Aorta (tissue), 5 donors: ENCODE measurements around the gene OR2K2. TPM values are rescaled to one million over a fixed set of nuclear protein-coding genes. Genes with fewer than 3 reads are reported as not detected.

Source experiments
- ATAC-seq: fragments of 200-7000 bp; cut with Tn5 transposase; one replicate; pipeline ENCODE4 v1.9.1; 2022; ENCODE audit warnings: moderate library complexity; ENCODE audit not compliant: low FRiP score
- DNase-seq, 2 donors: peaks; one replicate each; pipeline ENCODE4 v3.0.0-alpha.2; 2020
- H3K27ac ChIP-seq, 2 donors: one replicate each; pipeline ENCODE4 v1.5.1; 2013; ENCODE audit warnings: low read length in 2 of 2, mild to moderate bottlenecking in 2 of 2, moderate library complexity in 2 of 2, control low read depth in 1 of 2, inconsistent platforms in 1 of 2, low read depth in 1 of 2
- H3K27me3 ChIP-seq, 2 donors: one replicate each; pipeline ENCODE4 v1.6.1; 2013; ENCODE audit warnings: control low read depth in 1 of 2, low read length in 1 of 2, mild to moderate bottlenecking in 1 of 2, moderate library complexity in 1 of 2; ENCODE audit not compliant: insufficient read depth in 2 of 2, control insufficient read depth in 1 of 2
- H3K36me3 ChIP-seq, 2 donors: one replicate each; pipeline ENCODE4 v1.6.1; 2013; ENCODE audit warnings: control low read depth in 1 of 2, low read length in 1 of 2, mild to moderate bottlenecking in 1 of 2; ENCODE audit not compliant: insufficient read depth in 2 of 2, control insufficient read depth in 1 of 2
- H3K4me1 ChIP-seq, 2 donors: one replicate each; pipeline ENCODE4 v1.6.1; 2013; ENCODE audit warnings: low read length in 2 of 2, control low read depth in 1 of 2, mild to moderate bottlenecking in 1 of 2, moderate library complexity in 1 of 2; ENCODE audit not compliant: insufficient read depth in 2 of 2, control insufficient read depth in 1 of 2
- H3K4me3 ChIP-seq, 2 donors: one replicate each; pipeline ENCODE4 v1.5.1; 2013; ENCODE audit warnings: low read length in 2 of 2, control low read depth in 1 of 2, mild to moderate bottlenecking in 1 of 2
- H3K9me3 ChIP-seq: one replicate; pipeline ENCODE4 v1.6.1; 2013; ENCODE audit warnings: mild to moderate bottlenecking, low read length; ENCODE audit not compliant: control insufficient read depth
- WGBS, 2 donors: extraction: QIAGEN DNeasy Blood & Tissue Kit; methylation state at CpG; one replicate each; pipeline ENCODE4 v1.1.7; 2013; 5-methylcytosine and 5-hydroxymethylcytosine counted together
- intact Hi-C, 2 donors: fragments of 100-400 bp; cut with DNase I; formaldehyde crosslinking; loops; one replicate each; pipeline versions ENCODE4 v1.14.2 to v1.15.0; 2022
- long read RNA-seq, 2 donors: library from polyadenylated mRNA; unstranded; transcript quantifications; one replicate each; pipeline ENCODE4 v2.0.0, GENCODE V29; 2020 to 2021
- polyA plus RNA-seq, 2 donors: library from polyadenylated mRNA; stranded (reverse); fragments of 200-250 nt; gene quantifications; one replicate each; pipeline ENCODE4 v1.2.3, GENCODE V29; 2013
- total RNA-seq, 2 donors: library from RNA; stranded (reverse); fragmentation: NEBNext Ultra II Directional; extraction: Animal tissue kit (Norgen Biotek cat#: 25700); gene quantifications; one replicate each; pipeline ENCODE4 v1.2.1, GENCODE V29; 2021
- donor health status: healthy with polysubstance abuse.
- donor health status: Bipolar disorder and iron deficiency.
- donor health status: DM: no; HTN: no; CAD: no.
- donor health status: DM: no; HTN: no; CAD: no.
- donor health status: DM: yes; HTN: yes; CAD: no.

Gene OR2K2
- not detected for total RNA-seq
- polyA plus RNA-seq: not detected
- long read RNA-seq, donor 1: 0 reads
- long read RNA-seq, donor 2: 0 reads

- Histone ChIP-seq H3K36me3 (no peaks in the 10 kb centered on the region), H3K4me3 (no peak within 1 kb of the TSS), H3K27ac (no peak within 1 kb of the TSS), H3K4me1 (no peaks in the 10 kb centered on the region), H3K9me3 (no peaks in the 10 kb centered on the region), H3K27me3 (no peaks in the 10 kb centered on the region)
- no peak for ATAC-seq
- DNase-seq: no peak
- intact Hi-C loops: no loop called here
- WGBS, 2 donors: 81 to 90% methylated on average over 4 of the region's 4 CpGs
Measured at GRCh38 chr9:111330124-111330523, at the start of gene OR2K2. Gene OR2K2, minus strand, starts transcription at chr9:111330224. Its CDS starts 1,791 bp downstream, at chr9:111328433.

GRCh38 chr9:111375817-111376564 lies 46.0 kb upstream of the OR2K2 start:
- Histone ChIP-seq H3K27me3 (no peaks in the 10 kb centered on the region), H3K4me3 (no peak overlapping the region), H3K36me3 (peaks cover 6 to 9% of the 10 kb centered on the region in 2 donors), H3K9me3 (no peaks in the 10 kb centered on the region), H3K27ac (no peak overlapping the region), H3K4me1 (no peaks in the 10 kb centered on the region)
- WGBS, 2 donors: 92 to 94% methylated on average over 3 of the region's 3 CpGs
- intact Hi-C loops: no loop called here
- DNase-seq (no peak), ATAC-seq (no peak)

GRCh38 chr9:111375062-111375461 lies 45.0 kb upstream of the OR2K2 start:
- Histone ChIP-seq H3K27me3 (no peaks in the 10 kb centered on the region), H3K4me3 (no peak overlapping the region), H3K4me1 (no peaks in the 10 kb centered on the region), H3K9me3 (no peaks in the 10 kb centered on the region), H3K27ac (no peak overlapping the region), H3K36me3 (peaks cover 9 to 11% of the 10 kb centered on the region in 2 donors)
- DNase-seq (no peak), ATAC-seq (no peak)
- intact Hi-C loops: no loop called here
- WGBS, 2 donors: 80 to 84% methylated on average over 2 of the region's 2 CpGs

- no peaks in the 10 kb centered on the region for H3K27me3 ChIP-seq
- DNase-seq: no peak
- intact Hi-C loops: no loop called here
- H3K27ac ChIP-seq: no peak overlapping the region
- peaks cover 11 to 14% of the 10 kb centered on the region in 2 donors for H3K36me3 ChIP-seq
- WGBS, 2 donors: 94 to 97% methylated on average over 6 of the region's 6 CpGs
- H3K4me1 ChIP-seq: no peaks in the 10 kb centered on the region
- no peak for ATAC-seq
- no peak overlapping the region for H3K4me3 ChIP-seq
- H3K9me3 ChIP-seq: no peaks in the 10 kb centered on the region
Measured at GRCh38 chr9:111372297-111372696, 42.3 kb upstream of the OR2K2 start.

GRCh38 chr9:111366978-111367377 lies 37.0 kb upstream of the OR2K2 start:
- no peak overlapping the region for H3K27ac ChIP-seq
- H3K4me3 ChIP-seq: no peak overlapping the region
- WGBS, 2 donors: 93 to 96% methylated on average over 1 of the region's 1 CpG
- intact Hi-C loops: no loop called here
- no peaks in the 10 kb centered on the region for H3K4me1 ChIP-seq
- H3K9me3 ChIP-seq: no peaks in the 10 kb centered on the region
- H3K27me3 ChIP-seq: no peaks in the 10 kb centered on the region
- DNase-seq (no peak), ATAC-seq (no peak)
- peaks cover 4 to 13% of the 10 kb centered on the region in 2 donors for H3K36me3 ChIP-seq

GRCh38 chr9:111362526-111362925 lies 32.5 kb upstream of the OR2K2 start:
- no peaks in the 10 kb centered on the region for H3K4me1 ChIP-seq
- H3K27me3 ChIP-seq: no peaks in the 10 kb centered on the region
- WGBS, 2 donors: 90 to 93% methylated on average over 5 of the region's 5 CpGs
- ATAC-seq: no peak
- DNase-seq: no peak
- no peaks in the 10 kb centered on the region for H3K9me3 ChIP-seq
- peaks cover 0 to 6% of the 10 kb centered on the region in 2 donors for H3K36me3 ChIP-seq
- H3K27ac ChIP-seq: no peak overlapping the region
- intact Hi-C loops: no loop called here
- no peak overlapping the region for H3K4me3 ChIP-seq

GRCh38 chr9:111360881-111361280 lies 30.9 kb upstream of the OR2K2 start:
- Histone ChIP-seq H3K27ac (no peak overlapping the region), H3K36me3 (peaks cover 0 to 4% of the 10 kb centered on the region in 2 donors), H3K4me1 (no peaks in the 10 kb centered on the region), H3K4me3 (no peak overlapping the region), H3K9me3 (no peaks in the 10 kb centered on the region), H3K27me3 (no peaks in the 10 kb centered on the region)
- ATAC-seq: no peak
- intact Hi-C loops: no loop called here
- no peak for DNase-seq
- 57 to 76% methylated on average over 2 of the region's 2 CpGs for WGBS, 2 donors

- H3K27me3 ChIP-seq: no peaks in the 10 kb centered on the region
- peak; percentile 79 for ATAC-seq
- H3K4me3 ChIP-seq: no peak overlapping the region
- no peak overlapping the region for H3K27ac ChIP-seq
- DNase-seq: no peak
- H3K9me3 ChIP-seq: no peaks in the 10 kb centered on the region
- intact Hi-C loops: no loop called here
- H3K36me3 ChIP-seq: peaks cover 0 to 2% of the 10 kb centered on the region in 2 donors
- WGBS, 2 donors: 32 to 33% methylated on average over 11 of the region's 11 CpGs
- no peaks in the 10 kb centered on the region for H3K4me1 ChIP-seq
Measured at GRCh38 chr9:111356481-111357244, 26.6 kb upstream of the OR2K2 start.

GRCh38 chr9:111352545-111352944 lies 22.5 kb upstream of the OR2K2 start:
- no peaks in the 10 kb centered on the region for H3K27me3 ChIP-seq
- no peak overlapping the region for H3K27ac ChIP-seq
- ATAC-seq: no peak
- intact Hi-C loops: no loop called here
- no peak for DNase-seq
- no peaks in the 10 kb centered on the region for H3K36me3 ChIP-seq
- H3K9me3 ChIP-seq: no peaks in the 10 kb centered on the region
- H3K4me1 ChIP-seq: no peaks in the 10 kb centered on the region
- 70 to 72% methylated on average over 2 of the region's 2 CpGs for WGBS, 2 donors
- no peak overlapping the region for H3K4me3 ChIP-seq
